Subcutaneous abdominal adipose tissue (tissue), 5 donors: ENCODE data around the gene GREM2.

Source experiments
- H3K27ac ChIP-seq: one replicate; pipeline ENCODE4 v1.7.0; 2013; ENCODE audit warnings: low read depth, mild to moderate bottlenecking, inconsistent platforms, low read length, moderate library complexity
- H3K27me3 ChIP-seq, 5 donors: one replicate each; pipeline ENCODE4 v1.7.0; 2013; ENCODE audit warnings: low read length in 5 of 5, inconsistent platforms in 1 of 5; ENCODE audit not compliant: control insufficient read depth in 5 of 5, insufficient read depth in 4 of 5
- H3K36me3 ChIP-seq, 5 donors: one replicate each; pipeline ENCODE4 v1.7.0; 2013; ENCODE audit warnings: low read length in 5 of 5; ENCODE audit not compliant: control insufficient read depth in 5 of 5, insufficient read depth in 5 of 5
- H3K4me1 ChIP-seq, 5 donors: one replicate each; pipeline ENCODE4 v1.7.0; 2013; ENCODE audit warnings: low read length in 5 of 5, mild to moderate bottlenecking in 3 of 5, moderate library complexity in 1 of 5; ENCODE audit not compliant: control insufficient read depth in 5 of 5, insufficient read depth in 5 of 5
- H3K4me3 ChIP-seq, 5 donors: one replicate each; pipeline ENCODE4 v1.7.0; 2013; ENCODE audit warnings: low read length in 5 of 5, low read depth in 1 of 5
- H3K9ac ChIP-seq, 5 donors: one replicate each; pipeline ENCODE4 v1.7.0; 2013; ENCODE audit warnings: low read length in 5 of 5, mild to moderate bottlenecking in 4 of 5, moderate library complexity in 3 of 5
- H3K9me3 ChIP-seq, 5 donors: one replicate each; pipeline ENCODE4 v1.7.0; 2013; ENCODE audit warnings: low read length in 5 of 5; ENCODE audit not compliant: control insufficient read depth in 5 of 5
- donor health status: healthy.
- donor health status: healthy.
- donor health status: healthy.
- donor health status: healthy.
- donor health status: healthy.

GREM2 gene

GRCh38 chr1:240635466-240636256, 23.7 kb upstream of the GREM2 start:
- H3K9me3 ChIP-seq, result no peaks in the 10 kb centered on the region

GRCh38 chr1:240630409-240630808, 18.5 kb upstream of the GREM2 start:
- Histone ChIP-seq H3K9me3 (no peaks in the 10 kb centered on the region), H3K4me3 (no peak overlapping the region), H3K36me3 (no peaks in the 10 kb centered on the region), H3K4me1 (no peaks in the 10 kb centered on the region), H3K27ac (no peak overlapping the region), H3K27me3 (no peaks in the 10 kb centered on the region), H3K9ac (no peak overlapping the region)

More at GRCh38 chr1:240635466-240636256, 23.7 kb upstream of the GREM2 start:
- no peak overlapping the region for H3K4me3 ChIP-seq
- no peaks in the 10 kb centered on the region for H3K27me3 ChIP-seq
- H3K9ac ChIP-seq, result no peak overlapping the region
- H3K36me3 ChIP-seq, result no peaks in the 10 kb centered on the region
- H3K4me1 ChIP-seq, result no peaks in the 10 kb centered on the region
- H3K27ac ChIP-seq, result no peak overlapping the region

GRCh38 chr1:240621249-240621648, 9.3 kb upstream of the GREM2 start:
- no peaks in the 10 kb centered on the region for H3K36me3 ChIP-seq
- no peak overlapping the region for H3K27ac ChIP-seq
- no peaks in the 10 kb centered on the region for H3K4me1 ChIP-seq
- no peak overlapping the region for H3K9ac ChIP-seq
- peaks cover 0 to 4% (median 0%) of the 10 kb centered on the region in 5 donors for H3K27me3 ChIP-seq
- peaks cover 0 to 4% (median 0%) of the 10 kb centered on the region in 5 donors for H3K9me3 ChIP-seq
- no peak overlapping the region for H3K4me3 ChIP-seq

GRCh38 chr1:240619906-240620621, 8.1 kb upstream of the GREM2 start:
- H3K9ac ChIP-seq, result no peak overlapping the region
- no peaks in the 10 kb centered on the region for H3K4me1 ChIP-seq
- no peak overlapping the region for H3K4me3 ChIP-seq
- H3K9me3 ChIP-seq, result peaks cover 0 to 4% (median 0%) of the 10 kb centered on the region in 5 donors
- peaks cover 0 to 4% (median 0%) of the 10 kb centered on the region in 5 donors for H3K27me3 ChIP-seq
- H3K36me3 ChIP-seq, result no peaks in the 10 kb centered on the region
- no peak overlapping the region for H3K27ac ChIP-seq

DNA sequence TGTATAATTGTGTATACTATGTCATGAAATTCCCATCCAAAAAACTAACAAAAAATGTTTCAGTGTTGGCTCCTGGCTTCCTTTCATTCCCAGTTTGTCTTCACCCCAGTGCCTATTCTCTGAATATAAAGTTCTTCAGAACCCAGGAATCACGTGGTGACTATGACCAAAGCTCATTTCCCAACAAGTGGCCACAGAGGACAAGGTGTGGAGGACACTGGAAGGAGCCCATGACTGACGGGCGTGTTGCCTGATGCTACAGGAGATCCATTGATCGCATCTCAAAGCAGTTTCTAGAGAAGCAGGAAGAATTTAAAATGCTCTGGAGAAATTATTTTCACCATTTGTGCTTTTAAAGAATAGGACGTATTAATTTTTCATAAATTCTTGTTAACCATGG, 7.4 kb upstream of the GREM2 start:
- no peak overlapping the region for H3K27ac ChIP-seq
- H3K4me1 ChIP-seq, result no peaks in the 10 kb centered on the region
- H3K9ac ChIP-seq, result no peak overlapping the region
- peaks cover 0 to 4% (median 0%) of the 10 kb centered on the region in 5 donors for H3K27me3 ChIP-seq
- no peaks in the 10 kb centered on the region for H3K36me3 ChIP-seq
- H3K4me3 ChIP-seq, result no peak overlapping the region
- H3K9me3 ChIP-seq, result peaks cover 0 to 4% (median 0%) of the 10 kb centered on the region in 5 donors

DNA sequence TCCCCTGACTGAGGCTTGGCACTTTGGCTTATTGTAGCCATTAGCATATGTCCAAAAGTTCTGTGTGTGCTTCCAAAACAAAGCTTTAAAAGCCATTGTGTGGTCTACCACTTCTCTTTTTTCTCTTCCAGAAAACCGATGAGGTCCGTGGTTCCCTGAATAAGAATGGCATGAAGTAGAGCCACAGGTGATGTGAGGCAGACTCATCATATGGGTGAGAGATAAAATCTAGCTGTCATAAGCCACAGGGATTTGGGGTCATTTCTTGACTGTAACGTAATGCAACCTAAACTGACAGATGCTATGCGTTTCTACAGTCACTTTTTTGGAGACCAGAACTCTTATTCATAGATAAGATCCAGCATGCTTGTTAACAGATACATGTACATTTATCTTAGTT, 7.0 kb upstream of the GREM2 start:
- Histone ChIP-seq H3K4me1 (no peaks in the 10 kb centered on the region), H3K9me3 (peaks cover 0 to 4% (median 0%) of the 10 kb centered on the region in 5 donors), H3K4me3 (no peak overlapping the region), H3K36me3 (no peaks in the 10 kb centered on the region), H3K27me3 (peaks cover 0 to 4% (median 0%) of the 10 kb centered on the region in 5 donors), H3K27ac (no peak overlapping the region), H3K9ac (no peak overlapping the region)

DNA sequence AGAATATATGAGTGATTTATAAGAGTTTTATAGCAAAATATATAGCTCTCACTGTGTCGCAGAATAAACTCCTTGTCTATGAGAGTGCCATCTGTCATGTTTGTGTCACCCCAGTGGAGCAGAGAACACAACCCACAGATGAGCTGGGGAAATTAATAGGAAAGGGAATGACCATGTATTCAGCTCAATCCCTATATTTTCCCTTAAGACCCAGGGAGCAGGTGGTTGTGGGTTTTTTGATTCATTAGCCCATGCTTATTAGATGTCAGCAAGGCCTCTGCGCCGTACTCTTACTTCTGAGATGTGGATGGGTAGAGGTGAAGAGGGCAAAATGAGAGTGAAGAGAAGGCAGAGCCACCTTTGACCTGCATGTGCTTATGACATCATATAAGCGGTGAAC, 4.1 kb upstream of the GREM2 start:
- Histone ChIP-seq H3K4me1 (peaks cover 0 to 11% (median 9%) of the 10 kb centered on the region in 5 donors), H3K4me3 (no peak overlapping the region), H3K27me3 (peaks cover 4 to 22% (median 12%) of the 10 kb centered on the region in 5 donors), H3K9me3 (no peaks in the 10 kb centered on the region), H3K9ac (no peak overlapping the region), H3K27ac (no peak overlapping the region), H3K36me3 (no peaks in the 10 kb centered on the region)

DNA sequence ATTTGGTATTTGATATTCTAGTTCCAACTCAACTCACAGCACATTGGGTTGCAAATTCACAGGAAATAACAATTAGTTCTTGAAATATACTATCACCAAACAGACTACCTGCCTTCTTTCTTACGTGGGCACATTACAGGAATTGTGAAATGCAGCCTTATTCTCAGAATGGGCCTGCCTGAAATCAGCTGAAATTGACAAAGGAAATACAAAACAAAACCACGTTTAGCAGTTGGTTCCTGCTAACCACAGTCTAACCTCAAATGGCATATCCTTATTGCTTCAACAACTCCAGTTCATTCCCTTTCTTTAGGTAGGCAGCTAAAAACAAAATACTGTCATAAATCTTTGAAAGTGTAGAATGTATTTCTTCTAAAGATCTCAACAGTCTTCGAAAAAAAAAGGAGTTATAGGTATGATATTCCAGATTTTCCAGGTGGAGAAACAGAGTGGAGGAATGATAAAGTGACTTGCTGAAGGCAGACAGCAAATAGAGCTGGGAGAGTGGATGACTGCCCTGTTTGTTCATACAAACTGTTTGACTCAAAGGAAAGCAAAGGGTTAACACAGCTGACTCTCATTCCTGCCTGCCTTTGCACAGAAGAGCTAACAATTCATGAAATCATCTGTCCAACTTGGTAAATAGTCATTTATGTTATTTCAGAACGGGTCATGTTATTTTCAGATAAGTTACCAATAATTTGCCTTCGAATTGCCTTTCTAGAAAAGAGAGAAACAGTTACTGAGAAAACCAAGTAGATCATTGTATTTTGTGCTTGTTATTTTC, 1.6 kb upstream of the GREM2 start:
- H3K9me3 ChIP-seq, result no peaks in the 10 kb centered on the region
- no peak overlapping the region for H3K4me3 ChIP-seq
- H3K4me1 ChIP-seq, result peaks cover 0 to 11% (median 9%) of the 10 kb centered on the region in 5 donors
- no peak overlapping the region for H3K9ac ChIP-seq
- H3K36me3 ChIP-seq, result no peaks in the 10 kb centered on the region
- H3K27me3 ChIP-seq, result peaks cover 4 to 24% (median 17%) of the 10 kb centered on the region in 5 donors
- H3K27ac ChIP-seq, result no peak overlapping the region

DNA sequence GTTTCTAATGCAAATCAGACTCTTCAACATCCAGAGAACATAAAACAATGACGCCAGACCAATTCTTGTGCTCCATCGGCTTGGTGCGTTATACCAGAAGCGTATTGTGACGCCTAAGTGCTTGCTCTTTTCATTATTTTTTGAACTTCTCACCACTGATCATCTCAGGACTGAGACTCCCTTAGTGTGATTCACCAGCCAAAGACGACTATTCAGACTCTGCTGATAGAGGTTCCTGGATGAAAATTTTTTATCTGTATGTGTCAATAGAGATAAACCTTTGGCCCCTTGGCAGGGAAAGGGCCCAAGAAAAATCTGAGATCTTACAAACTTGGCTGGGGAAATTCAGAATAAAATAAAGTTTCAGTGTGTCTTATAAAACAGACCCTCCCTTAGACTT, 856 bp upstream of the GREM2 start:
- H3K9me3 ChIP-seq, result no peaks in the 10 kb centered on the region
- H3K4me3 ChIP-seq, result no peak overlapping the region
- peaks cover 4 to 24% (median 17%) of the 10 kb centered on the region in 5 donors for H3K27me3 ChIP-seq
- peaks cover 0 to 11% (median 9%) of the 10 kb centered on the region in 5 donors for H3K4me1 ChIP-seq
- H3K36me3 ChIP-seq, result no peaks in the 10 kb centered on the region
- no peak overlapping the region for H3K9ac ChIP-seq
- H3K27ac ChIP-seq, result no peak overlapping the region
